NB4 (cell line): Measurements from ENCODE around the gene CXCL8.

Experiments used
- POLR2A ChIP-seq: IDR thresholded peaks from 2 replicates; pipeline ENCODE4 v1.6.1; 2011; ENCODE audit warnings: mild to moderate bottlenecking; ENCODE audit not compliant: insufficient read length; ENCODE audit errors: extremely low read depth
- TF ChIP-seq, protein P1 (sequence below): IDR thresholded peaks from one replicate; pipeline ENCODE4 v1.5.1; 2012; ENCODE audit warnings: low read depth, low read length
- TF ChIP-seq, protein P2 (sequence below): IDR thresholded peaks from 2 replicates; pipeline ENCODE4 v1.6.1; 2011; ENCODE audit warnings: low read depth, low read length

DNA sequence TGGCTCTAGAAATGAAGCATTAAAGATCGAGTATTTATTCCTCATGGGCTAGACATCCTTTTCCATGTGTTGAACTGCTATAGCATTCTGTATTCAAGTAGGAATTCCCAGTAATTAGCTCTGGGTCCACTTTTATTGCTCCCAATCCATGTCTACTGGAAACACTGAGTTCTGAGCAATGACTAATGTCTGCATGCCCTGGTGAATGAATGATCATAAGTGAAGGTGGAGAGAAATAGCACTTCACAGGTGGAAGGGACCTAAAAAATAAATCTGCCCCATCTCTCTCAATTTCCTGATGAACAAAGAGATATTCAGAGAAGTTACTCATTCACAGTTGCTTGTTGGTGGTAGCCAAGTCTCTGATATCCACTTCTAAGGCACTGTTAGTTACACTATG, 34.6 kb upstream of the CXCL8 start:
- TF ChIP-seq, protein P1, sequence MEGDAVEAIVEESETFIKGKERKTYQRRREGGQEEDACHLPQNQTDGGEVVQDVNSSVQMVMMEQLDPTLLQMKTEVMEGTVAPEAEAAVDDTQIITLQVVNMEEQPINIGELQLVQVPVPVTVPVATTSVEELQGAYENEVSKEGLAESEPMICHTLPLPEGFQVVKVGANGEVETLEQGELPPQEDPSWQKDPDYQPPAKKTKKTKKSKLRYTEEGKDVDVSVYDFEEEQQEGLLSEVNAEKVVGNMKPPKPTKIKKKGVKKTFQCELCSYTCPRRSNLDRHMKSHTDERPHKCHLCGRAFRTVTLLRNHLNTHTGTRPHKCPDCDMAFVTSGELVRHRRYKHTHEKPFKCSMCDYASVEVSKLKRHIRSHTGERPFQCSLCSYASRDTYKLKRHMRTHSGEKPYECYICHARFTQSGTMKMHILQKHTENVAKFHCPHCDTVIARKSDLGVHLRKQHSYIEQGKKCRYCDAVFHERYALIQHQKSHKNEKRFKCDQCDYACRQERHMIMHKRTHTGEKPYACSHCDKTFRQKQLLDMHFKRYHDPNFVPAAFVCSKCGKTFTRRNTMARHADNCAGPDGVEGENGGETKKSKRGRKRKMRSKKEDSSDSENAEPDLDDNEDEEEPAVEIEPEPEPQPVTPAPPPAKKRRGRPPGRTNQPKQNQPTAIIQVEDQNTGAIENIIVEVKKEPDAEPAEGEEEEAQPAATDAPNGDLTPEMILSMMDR = no peak
- TF ChIP-seq POLR2A = no peak
- TF ChIP-seq, protein P2, sequence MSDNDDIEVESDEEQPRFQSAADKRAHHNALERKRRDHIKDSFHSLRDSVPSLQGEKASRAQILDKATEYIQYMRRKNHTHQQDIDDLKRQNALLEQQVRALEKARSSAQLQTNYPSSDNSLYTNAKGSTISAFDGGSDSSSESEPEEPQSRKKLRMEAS = no peak
